ENCODE measurements around the gene POPDC3.

Gene POPDC3

GRCh38 chr6:105109955-105110895, 69.6 kb downstream of the POPDC3 start:
- TF ChIP-seq ZFP30 (CRISPR knock-in tag; IDR thresholded peaks at IDR 0.05) (no peak), TCF4 (CRISPR knock-in tag; IDR thresholded peaks at IDR 0.05; ENCODE audit: borderline replicate concordance) (no peak), RARB (CRISPR knock-in tag; IDR thresholded peaks at IDR 0.05) (no peak), TSHZ2 (CRISPR knock-in tag; IDR thresholded peaks at IDR 0.05) (no peak), BACH2 (CRISPR knock-in tag; IDR thresholded peaks at IDR 0.05; ENCODE audit: borderline replicate concordance) (no peak), POU6F1 (CRISPR knock-in tag; IDR thresholded peaks at IDR 0.05; ENCODE audit: borderline replicate concordance, low read depth) (no peak)
- ATAC-seq, result no peak

- no peak for TF ChIP-seq ZNF70 (CRISPR knock-in tag; IDR thresholded peaks at IDR 0.05)
- ATAC-seq, result no peak
Measured at GRCh38 chr6:105108631-105109262, 71.1 kb downstream of the POPDC3 start.
